CD4-positive, alpha-beta T cell treated with Interleukin-15 for 1 hour (primary cell): ENCODE data around the gene ESM1.
"Not testable (repeated sequence)": the region's sequence is repeated elsewhere in the genome, so short reads cannot be mapped to it uniquely, and the experiment has no call there.

Experiments
- DNase-seq: peaks from one replicate; pipeline ENCODE4 v3.0.0-alpha.2; 2020

Gene ESM1

GRCh38 chr5:54985301-54986268 is at the start of gene ESM1:
ESM1 (minus strand) TSS chr5:54985593; CDS start chr5:54985517, 76 bp downstream.
- DNase-seq = no peak

- DNase-seq = no peak
These were observed 48.2 kb upstream of the ESM1 start for GRCh38 chr5:55033568-55033967.

GRCh38 chr5:55031492-55031891 is 46.1 kb upstream of the ESM1 start:
- DNase-seq = no peak

GRCh38 chr5:55030676-55031369 is 45.4 kb upstream of the ESM1 start:
- no peak for DNase-seq

- no peak for DNase-seq
These were observed 44.8 kb upstream of the ESM1 start for GRCh38 chr5:55030220-55030619.

- DNase-seq = peak; percentile 24
These were observed 42.2 kb upstream of the ESM1 start for GRCh38 chr5:55027595-55027994.

GRCh38 chr5:55022450-55022849 is 37.1 kb upstream of the ESM1 start:
- no peak for DNase-seq

- no peak for DNase-seq
These were observed 36.4 kb upstream of the ESM1 start for GRCh38 chr5:55021821-55022220.

GRCh38 chr5:55021410-55021809 is 36.0 kb upstream of the ESM1 start:
- no peak for DNase-seq

GRCh38 chr5:55010149-55010548 is 24.8 kb upstream of the ESM1 start:
- not testable (repeated sequence) for DNase-seq

- no peak for DNase-seq
These were observed 19.3 kb upstream of the ESM1 start for GRCh38 chr5:55004729-55005128.

- no peak for DNase-seq
These were observed 18.2 kb upstream of the ESM1 start for GRCh38 chr5:55003432-55004065.

- not testable (repeated sequence) for DNase-seq
These were observed 16.8 kb upstream of the ESM1 start for GRCh38 chr5:55002166-55002565.

GRCh38 chr5:54997081-54997480 is 11.7 kb upstream of the ESM1 start:
- no peak for DNase-seq

- DNase-seq = no peak
These were observed 11.1 kb upstream of the ESM1 start for GRCh38 chr5:54996466-54996865.

GRCh38 chr5:54995168-54995567 is 9.8 kb upstream of the ESM1 start:
- no peak for DNase-seq

GRCh38 chr5:54994628-54995027 is 9.2 kb upstream of the ESM1 start:
- DNase-seq = no peak

- DNase-seq = no peak
These were observed 7.9 kb upstream of the ESM1 start for GRCh38 chr5:54993318-54993717.

- DNase-seq = no peak
These were observed 6.0 kb upstream of the ESM1 start for GRCh38 chr5:54991416-54991815.

GRCh38 chr5:54990841-54991258 is 5.5 kb upstream of the ESM1 start:
- DNase-seq = no peak

- DNase-seq = no peak
These were observed 3.4 kb upstream of the ESM1 start for GRCh38 chr5:54988817-54989216.

- no peak for DNase-seq
These were observed 2.8 kb upstream of the ESM1 start for GRCh38 chr5:54988218-54988617.

- DNase-seq = no peak
These were observed 869 bp upstream of the ESM1 start for GRCh38 chr5:54986269-54986654.

GRCh38 chr5:54981928-54982327 is 3.5 kb downstream of the ESM1 start:
- DNase-seq = no peak
